Aorta (tissue), 5 donors: Measurements from ENCODE around the gene VAV3. TPM values are rescaled to one million over a fixed set of nuclear protein-coding genes. Genes with fewer than 3 reads are reported as not detected.

Experiments
- ATAC-seq: fragments of 200-7000 bp; cut with Tn5 transposase; one replicate; pipeline ENCODE4 v1.9.1; 2022; ENCODE audit warnings: moderate library complexity; ENCODE audit not compliant: low FRiP score
- DNase-seq, 2 donors: peaks; one replicate each; pipeline ENCODE4 v3.0.0-alpha.2; 2020
- H3K27ac ChIP-seq, 2 donors: one replicate each; pipeline ENCODE4 v1.5.1; 2013; ENCODE audit warnings: low read length in 2 of 2, mild to moderate bottlenecking in 2 of 2, moderate library complexity in 2 of 2, control low read depth in 1 of 2, inconsistent platforms in 1 of 2, low read depth in 1 of 2
- H3K27me3 ChIP-seq, 2 donors: one replicate each; pipeline ENCODE4 v1.6.1; 2013; ENCODE audit warnings: control low read depth in 1 of 2, low read length in 1 of 2, mild to moderate bottlenecking in 1 of 2, moderate library complexity in 1 of 2; ENCODE audit not compliant: insufficient read depth in 2 of 2, control insufficient read depth in 1 of 2
- H3K36me3 ChIP-seq, 2 donors: one replicate each; pipeline ENCODE4 v1.6.1; 2013; ENCODE audit warnings: control low read depth in 1 of 2, low read length in 1 of 2, mild to moderate bottlenecking in 1 of 2; ENCODE audit not compliant: insufficient read depth in 2 of 2, control insufficient read depth in 1 of 2
- H3K4me1 ChIP-seq, 2 donors: one replicate each; pipeline ENCODE4 v1.6.1; 2013; ENCODE audit warnings: low read length in 2 of 2, control low read depth in 1 of 2, mild to moderate bottlenecking in 1 of 2, moderate library complexity in 1 of 2; ENCODE audit not compliant: insufficient read depth in 2 of 2, control insufficient read depth in 1 of 2
- H3K4me3 ChIP-seq, 2 donors: one replicate each; pipeline ENCODE4 v1.5.1; 2013; ENCODE audit warnings: low read length in 2 of 2, control low read depth in 1 of 2, mild to moderate bottlenecking in 1 of 2
- H3K9me3 ChIP-seq: one replicate; pipeline ENCODE4 v1.6.1; 2013; ENCODE audit warnings: mild to moderate bottlenecking, low read length; ENCODE audit not compliant: control insufficient read depth
- WGBS, 2 donors: extraction: QIAGEN DNeasy Blood & Tissue Kit; methylation state at CpG; one replicate each; pipeline ENCODE4 v1.1.7; 2013; 5-methylcytosine and 5-hydroxymethylcytosine counted together
- intact Hi-C, 2 donors: fragments of 100-400 bp; cut with DNase I; formaldehyde crosslinking; loops; one replicate each; pipeline versions ENCODE4 v1.14.2 to v1.15.0; 2022
- polyA plus RNA-seq, 2 donors: library from polyadenylated mRNA; stranded (reverse); fragments of 200-250 nt; gene quantifications; one replicate each; pipeline ENCODE4 v1.2.3, GENCODE V29; 2013
- total RNA-seq, 2 donors: library from RNA; stranded (reverse); fragmentation: NEBNext Ultra II Directional; extraction: Animal tissue kit (Norgen Biotek cat#: 25700); gene quantifications; one replicate each; pipeline ENCODE4 v1.2.1, GENCODE V29; 2021
- donor health status: healthy with polysubstance abuse.
- donor health status: Bipolar disorder and iron deficiency.
- donor health status: DM: no; HTN: no; CAD: no.
- donor health status: DM: no; HTN: no; CAD: no.
- donor health status: DM: yes; HTN: yes; CAD: no.

Gene VAV3
- total and polyA plus RNA-seq, 4 donors, result 0.33 to 8.8 (median 4.7) TPM

DNA sequence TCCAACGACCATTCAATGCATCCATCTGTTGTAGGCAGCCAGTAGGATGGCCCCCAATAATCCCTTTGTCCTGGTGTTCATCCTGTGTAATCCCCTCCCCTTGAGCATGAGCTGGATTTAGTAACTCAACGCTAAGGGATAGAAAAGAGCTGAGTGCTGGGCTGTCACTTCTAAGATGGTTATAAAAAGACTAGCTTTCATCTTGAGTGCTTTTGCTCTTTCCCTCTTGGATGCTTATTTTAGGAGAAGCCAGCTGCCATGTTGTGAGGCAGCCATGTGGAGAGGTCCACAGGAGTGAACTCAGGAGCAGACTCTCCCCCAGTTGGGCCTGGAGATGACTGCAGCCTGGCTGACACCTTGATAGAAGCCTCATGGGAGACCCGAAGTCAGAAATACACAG lies 401.5 kb downstream of the VAV3 start:
- ATAC-seq, result no peak

DNA sequence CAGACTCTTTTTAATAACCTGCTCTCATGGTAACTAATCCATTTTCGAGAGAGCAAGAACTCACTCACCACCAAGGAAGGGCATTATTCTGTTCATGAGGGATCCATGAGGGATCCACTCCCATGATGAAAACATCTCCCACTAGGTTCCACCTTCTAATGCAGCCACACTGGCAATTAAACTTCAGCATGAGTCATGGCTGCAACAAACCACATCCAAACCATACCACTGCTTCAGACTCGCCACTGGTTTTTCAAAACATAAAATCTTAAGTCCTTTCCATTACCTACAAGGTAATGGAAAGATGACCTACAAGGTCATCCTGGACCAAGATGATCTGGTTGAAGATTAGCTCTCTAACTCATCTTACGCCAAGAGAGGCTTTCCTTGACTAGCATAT lies 405.1 kb downstream of the VAV3 start:
- H3K27me3 ChIP-seq, result no peaks in the 10 kb centered on the region
- no peaks in the 10 kb centered on the region for H3K36me3 ChIP-seq
- H3K9me3 ChIP-seq, result no peaks in the 10 kb centered on the region
- WGBS, 2 donors, result 89 to 92% methylated on average over 3 of the region's 3 CpGs
- H3K4me1 ChIP-seq, result no peaks in the 10 kb centered on the region
- DNase-seq (no peak), ATAC-seq (no peak)
- no peak overlapping the region for H3K4me3 ChIP-seq
- intact Hi-C loops, result no loop called here
- H3K27ac ChIP-seq, result no peak overlapping the region

More for the DNA sequence above, 401.5 kb downstream of the VAV3 start:
- peaks cover 1% of the 10 kb centered on the region for H3K9me3 ChIP-seq
- 77 to 80% methylated on average over 3 of the region's 3 CpGs for WGBS, 2 donors
- no peaks in the 10 kb centered on the region for H3K4me1 ChIP-seq
- no peaks in the 10 kb centered on the region for H3K27me3 ChIP-seq
- no peak overlapping the region for H3K27ac ChIP-seq
- H3K36me3 ChIP-seq, result no peaks in the 10 kb centered on the region
- DNase-seq, result no peak
- H3K4me3 ChIP-seq, result no peak overlapping the region
- intact Hi-C loops, result no loop called here

DNA sequence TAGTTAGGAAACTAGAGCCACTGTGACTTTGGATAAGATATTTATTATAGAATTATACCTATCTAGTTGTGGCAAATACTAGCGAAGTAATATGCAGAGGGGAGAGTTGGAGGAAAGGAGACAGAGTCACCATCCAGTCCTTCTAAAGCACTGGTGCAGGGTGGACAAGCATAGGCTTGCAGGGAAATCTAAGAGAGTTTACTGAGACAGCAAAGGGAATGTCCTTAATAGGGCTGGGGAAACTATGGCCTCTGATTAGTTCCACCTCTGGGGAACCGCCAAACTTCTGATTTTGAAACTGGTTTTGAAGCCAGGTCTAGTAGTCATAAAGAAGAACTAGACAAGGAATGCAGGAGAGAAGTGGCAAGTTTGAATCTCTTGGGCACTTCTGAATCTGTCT lies 407.9 kb downstream of the VAV3 start:
- Histone ChIP-seq H3K27me3 (no peaks in the 10 kb centered on the region), H3K4me1 (no peaks in the 10 kb centered on the region), H3K4me3 (no peak overlapping the region), H3K9me3 (no peaks in the 10 kb centered on the region), H3K27ac (no peak overlapping the region), H3K36me3 (no peaks in the 10 kb centered on the region)
- WGBS, 2 donors, result 89% methylated on average over 2 of the region's 2 CpGs
- intact Hi-C loops, result no loop called here
- no peak for DNase-seq
- ATAC-seq, result no peak

DNA sequence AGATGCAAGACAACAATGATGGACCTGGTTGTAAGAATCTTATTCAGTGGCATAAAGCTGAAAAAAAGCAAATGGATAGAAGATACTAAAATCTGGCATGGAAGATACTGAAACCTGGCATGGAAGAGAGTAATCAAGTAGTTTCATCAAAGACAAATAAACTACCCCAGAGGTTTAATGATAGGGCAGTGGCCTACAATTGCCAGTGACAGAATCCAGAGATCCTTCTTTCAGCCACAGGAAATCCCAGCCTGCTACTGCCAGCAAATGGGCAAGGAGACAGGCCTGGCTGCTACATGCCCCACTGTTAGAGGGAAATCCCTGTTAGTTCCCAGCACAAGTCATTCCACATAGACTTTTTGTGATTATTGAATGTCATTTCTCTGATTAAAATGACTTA lies 409.4 kb downstream of the VAV3 start:
- H3K4me1 ChIP-seq, result no peaks in the 10 kb centered on the region
- no peak for ATAC-seq
- intact Hi-C loops, result no loop called here
- no peak overlapping the region for H3K4me3 ChIP-seq
- no peaks in the 10 kb centered on the region for H3K9me3 ChIP-seq
- no peaks in the 10 kb centered on the region for H3K36me3 ChIP-seq
- H3K27me3 ChIP-seq, result no peaks in the 10 kb centered on the region
- no peak for DNase-seq
- H3K27ac ChIP-seq, result no peak overlapping the region

DNA sequence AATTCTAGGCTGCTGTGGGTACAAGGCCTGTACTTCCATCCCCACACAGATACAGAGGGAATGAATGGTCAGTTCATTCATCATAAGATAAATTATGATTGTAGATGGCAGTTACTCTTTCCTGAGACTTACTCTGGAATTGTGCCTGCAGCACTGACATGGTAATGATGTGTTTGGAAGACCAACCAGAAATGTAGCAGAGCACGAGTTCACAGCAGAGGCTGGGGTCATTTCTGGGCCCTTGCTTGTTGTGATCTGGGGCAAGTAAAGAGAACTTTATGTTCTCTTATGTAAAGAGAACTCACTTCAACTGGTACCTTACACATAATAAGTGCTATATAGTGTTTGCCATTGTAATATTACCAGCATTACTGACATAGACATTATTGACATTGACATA lies 412.2 kb downstream of the VAV3 start:
- DNase-seq (no peak), ATAC-seq (no peak)
- Histone ChIP-seq H3K4me1 (no peaks in the 10 kb centered on the region), H3K36me3 (no peaks in the 10 kb centered on the region), H3K27me3 (peaks cover 0 to 2% of the 10 kb centered on the region in 2 donors), H3K27ac (no peak overlapping the region), H3K9me3 (no peaks in the 10 kb centered on the region), H3K4me3 (no peak overlapping the region)
- WGBS, 2 donors, result 14 to 22% methylated on average over 1 of the region's 1 CpG
- intact Hi-C loops, result no loop called here

DNA sequence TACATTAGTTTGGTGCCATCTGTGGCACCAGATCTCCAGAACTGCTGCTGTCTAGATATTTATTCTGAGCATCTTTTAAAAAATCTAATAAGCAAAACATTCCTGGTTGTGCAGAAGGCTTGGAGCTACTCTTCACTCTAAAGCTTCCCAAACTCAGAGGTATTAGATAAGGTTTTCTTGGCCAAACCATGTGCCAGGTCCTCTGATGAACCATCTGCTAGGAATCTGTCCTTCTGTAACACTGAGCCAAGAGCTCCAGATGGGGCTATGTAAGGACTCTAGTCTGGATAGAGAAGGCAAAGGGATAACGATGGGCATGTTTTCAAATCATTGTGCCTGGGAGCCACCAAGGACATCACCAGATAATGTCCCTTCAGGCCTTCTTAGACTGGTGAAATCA lies 413.5 kb downstream of the VAV3 start:
- WGBS, 2 donors, result 74 to 89% methylated on average over 1 of the region's 1 CpG
- H3K9me3 ChIP-seq, result no peaks in the 10 kb centered on the region
- no peak overlapping the region for H3K27ac ChIP-seq
- intact Hi-C loops, result no loop called here
- no peaks in the 10 kb centered on the region for H3K4me1 ChIP-seq
- DNase-seq, result no peak
- no peaks in the 10 kb centered on the region for H3K36me3 ChIP-seq
- no peak for ATAC-seq
- no peak overlapping the region for H3K4me3 ChIP-seq
- H3K27me3 ChIP-seq, result peaks cover 0 to 2% of the 10 kb centered on the region in 2 donors

DNA sequence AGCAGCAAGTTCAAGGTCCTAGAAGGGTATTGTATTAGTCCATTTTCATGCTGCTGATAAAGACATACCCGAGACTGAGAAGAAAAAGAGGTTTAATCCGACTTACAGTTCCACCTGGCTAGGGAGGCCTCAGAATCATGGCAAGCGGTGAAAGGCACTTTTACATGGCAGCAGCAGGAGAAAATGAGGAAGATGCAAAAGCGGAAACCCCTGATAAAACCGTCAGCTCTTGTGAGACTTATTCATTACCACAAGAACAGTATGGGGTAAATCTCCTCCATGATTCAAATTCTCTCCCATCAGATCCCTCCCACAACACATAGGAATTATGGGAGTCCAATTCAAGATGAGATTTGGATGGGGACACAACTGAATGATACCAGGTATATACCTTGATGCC lies 414.6 kb downstream of the VAV3 start:
- intact Hi-C loops, result no loop called here
- 88 to 90% methylated on average over 5 of the region's 5 CpGs for WGBS, 2 donors

DNA sequence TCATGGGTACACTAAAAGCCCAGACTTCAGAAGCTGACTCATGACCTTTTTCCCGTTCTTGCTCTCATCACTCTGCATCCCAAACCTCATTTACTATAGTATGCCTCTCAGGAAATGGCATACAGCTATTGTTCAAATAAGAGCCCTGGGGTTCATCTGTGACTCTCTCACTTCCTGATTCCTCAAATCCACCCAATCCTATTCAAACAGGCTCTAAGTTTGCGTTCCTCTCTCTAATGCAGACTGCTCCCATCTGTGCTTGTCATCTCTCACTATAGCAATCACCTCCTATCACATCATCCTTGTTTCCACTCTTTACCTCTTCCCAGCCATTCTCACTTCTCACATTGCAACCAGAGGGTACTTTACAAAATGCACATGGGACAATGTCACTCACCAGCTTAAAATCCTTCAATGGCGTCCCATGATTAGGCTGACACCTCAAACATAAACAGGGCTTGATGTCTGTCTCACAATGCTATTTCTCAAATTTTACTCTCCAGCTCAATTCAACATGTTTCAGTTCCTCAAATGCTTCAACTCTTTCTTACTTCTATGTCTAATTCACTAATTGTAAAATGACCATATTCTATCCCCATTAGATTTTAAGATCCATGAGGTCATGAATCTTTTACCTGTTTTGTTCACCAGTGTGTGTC lies 415.7 kb downstream of the VAV3 start:
- Histone ChIP-seq H3K4me1 (no peaks in the 10 kb centered on the region), H3K4me3 (no peak overlapping the region), H3K9me3 (no peaks in the 10 kb centered on the region), H3K36me3 (no peaks in the 10 kb centered on the region), H3K27ac (no peak overlapping the region), H3K27me3 (peaks cover 0 to 2% of the 10 kb centered on the region in 2 donors)
- intact Hi-C loops, result no loop called here
- DNase-seq (no peak), ATAC-seq (no peak)
- WGBS, 2 donors, result 78 to 79% methylated on average over 3 of the region's 3 CpGs

More for the DNA sequence above, 414.6 kb downstream of the VAV3 start:
- ATAC-seq, result no peak
- Histone ChIP-seq H3K4me3 (no peak overlapping the region), H3K27me3 (peaks cover 0 to 2% of the 10 kb centered on the region in 2 donors), H3K4me1 (no peaks in the 10 kb centered on the region), H3K36me3 (no peaks in the 10 kb centered on the region), H3K27ac (no peak overlapping the region), H3K9me3 (no peaks in the 10 kb centered on the region)
- no peak for DNase-seq

DNA sequence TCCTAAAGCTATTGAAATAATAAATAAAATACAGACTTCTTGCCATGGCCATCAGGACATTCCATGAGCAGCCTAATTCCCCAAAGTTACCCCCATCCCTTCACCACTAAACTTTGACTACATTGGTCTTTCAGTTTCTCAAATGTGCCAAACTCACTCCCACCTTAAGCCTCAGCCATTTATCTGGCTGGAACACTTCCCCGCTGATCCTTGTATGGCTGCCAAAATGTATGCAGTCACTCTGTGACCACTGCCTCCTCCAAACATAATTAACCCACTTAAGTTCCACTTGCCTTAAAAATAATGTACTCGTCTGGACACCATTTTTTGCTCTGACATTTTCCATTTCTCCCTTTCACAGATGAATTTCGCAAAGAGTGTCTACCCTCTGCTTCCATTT lies 416.7 kb downstream of the VAV3 start:
- WGBS, 2 donors, result 44 to 48% methylated on average over 3 of the region's 3 CpGs

More for the DNA sequence above, 416.7 kb downstream of the VAV3 start:
- DNase-seq, result no peak
- Histone ChIP-seq H3K36me3 (no peaks in the 10 kb centered on the region), H3K4me3 (no peak overlapping the region), H3K4me1 (no peaks in the 10 kb centered on the region), H3K27ac (no peak overlapping the region), H3K9me3 (no peaks in the 10 kb centered on the region), H3K27me3 (peaks cover 0 to 2% of the 10 kb centered on the region in 2 donors)
- no peak for ATAC-seq
- intact Hi-C loops, result no loop called here
